GM18499 (cell line): Measurements from ENCODE around the gene FMNL2.

Experiments
- ATAC-seq: cut with Tn5 transposase; IDR thresholded peaks from one replicate; pipeline ENCODE4 v1.9.1; 2021; ENCODE audit warnings: moderate number of reproducible peaks; ENCODE audit not compliant: insufficient read depth, unreplicated experiment

The FMNL2 gene

GRCh38 chr2:152623076-152623740, 288.2 kb downstream of the FMNL2 start:
- no peak for ATAC-seq

- no peak for ATAC-seq
These were observed 288.8 kb downstream of the FMNL2 start for GRCh38 chr2:152623775-152624174.

DNA sequence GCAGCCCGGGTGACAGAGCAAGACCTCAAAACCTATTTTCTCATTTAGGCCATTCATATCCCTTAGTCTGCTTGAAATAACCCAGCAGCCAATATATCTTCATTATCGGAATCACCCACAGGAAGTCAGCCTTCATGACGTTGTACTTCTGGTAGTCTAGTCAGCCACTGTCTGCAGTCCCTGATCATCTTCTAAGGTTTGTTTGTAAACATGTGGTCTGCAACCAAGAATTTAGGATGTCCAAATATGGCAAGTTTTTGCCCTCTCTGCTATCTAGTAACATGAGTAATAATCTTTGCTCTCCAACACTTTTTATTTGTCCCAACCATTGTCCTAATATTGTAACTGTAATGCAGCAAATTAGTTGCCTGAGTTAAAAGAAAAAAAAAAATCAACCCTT, 289.8 kb downstream of the FMNL2 start:
- ATAC-seq = no peak

- ATAC-seq = no peak
These were observed 292.0 kb downstream of the FMNL2 start for GRCh38 chr2:152626911-152627339.

GRCh38 chr2:152627351-152627957, 292.5 kb downstream of the FMNL2 start:
- no peak for ATAC-seq

DNA sequence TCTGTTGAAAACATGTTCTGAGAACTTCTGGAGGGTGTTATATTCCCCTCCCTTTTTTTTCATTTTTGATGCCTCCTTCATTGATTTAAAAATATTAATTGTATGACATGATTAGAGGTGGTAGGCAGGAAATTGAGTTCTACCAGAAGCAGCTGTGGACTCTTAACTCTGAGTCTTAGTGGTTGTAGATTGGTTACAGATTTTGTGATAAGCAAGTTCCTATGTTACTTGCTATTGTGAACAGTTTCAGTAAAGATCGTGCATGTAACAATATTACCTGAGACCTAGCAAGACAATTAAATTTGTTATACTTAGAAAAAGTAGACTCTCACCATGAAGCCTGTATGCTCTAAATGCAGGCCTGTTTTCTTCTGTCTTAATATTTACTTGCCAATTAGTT, 294.2 kb downstream of the FMNL2 start:
- no peak for ATAC-seq

GRCh38 chr2:152630466-152630865, 295.5 kb downstream of the FMNL2 start:
- no peak for ATAC-seq

DNA sequence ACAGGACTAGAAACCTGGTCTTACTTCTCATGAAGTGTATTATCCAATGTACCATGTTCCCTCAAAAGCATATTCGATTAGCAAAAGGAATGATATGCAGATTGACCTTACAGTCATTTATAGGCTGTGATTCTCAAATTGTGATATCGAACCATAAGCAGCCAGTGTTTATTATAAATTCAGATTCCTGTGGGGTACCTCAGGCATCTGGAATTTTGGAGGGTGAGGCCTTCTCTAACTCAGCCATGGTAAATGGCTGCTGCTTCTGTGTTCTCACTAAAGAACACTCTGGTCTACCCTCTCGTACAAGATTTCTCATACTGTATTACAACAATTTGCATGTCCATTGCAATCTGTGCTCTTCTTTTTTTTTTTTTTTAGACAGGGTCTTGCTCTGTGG, 297.8 kb downstream of the FMNL2 start:
- ATAC-seq = no peak

GRCh38 chr2:152635635-152636298, 300.8 kb downstream of the FMNL2 start:
- ATAC-seq = no peak

DNA sequence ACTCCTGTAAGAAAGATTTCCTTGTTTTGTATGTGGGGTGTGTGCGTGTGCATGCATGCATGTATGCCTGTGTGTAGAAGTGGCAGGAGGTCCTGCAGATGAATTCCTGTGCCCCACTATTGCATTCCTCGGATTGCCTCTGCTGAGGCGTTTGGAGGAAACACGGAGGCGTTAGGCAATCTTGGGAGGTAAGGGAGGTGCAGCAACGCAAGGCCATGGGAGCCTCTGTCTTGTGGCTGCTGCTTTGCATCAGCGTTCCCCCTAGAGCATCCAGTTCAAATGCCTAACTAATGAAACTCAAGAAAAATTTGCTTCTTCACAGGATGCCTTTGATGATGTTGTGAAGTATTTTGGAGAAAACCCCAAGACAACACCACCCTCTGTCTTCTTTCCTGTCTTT, 302.3 kb downstream of the FMNL2 start:
- ATAC-seq = no peak

- no peak for ATAC-seq
These were observed 303.1 kb downstream of the FMNL2 start for GRCh38 chr2:152638056-152638455.

GRCh38 chr2:152638590-152638989, 303.6 kb downstream of the FMNL2 start:
- ATAC-seq = no peak

DNA sequence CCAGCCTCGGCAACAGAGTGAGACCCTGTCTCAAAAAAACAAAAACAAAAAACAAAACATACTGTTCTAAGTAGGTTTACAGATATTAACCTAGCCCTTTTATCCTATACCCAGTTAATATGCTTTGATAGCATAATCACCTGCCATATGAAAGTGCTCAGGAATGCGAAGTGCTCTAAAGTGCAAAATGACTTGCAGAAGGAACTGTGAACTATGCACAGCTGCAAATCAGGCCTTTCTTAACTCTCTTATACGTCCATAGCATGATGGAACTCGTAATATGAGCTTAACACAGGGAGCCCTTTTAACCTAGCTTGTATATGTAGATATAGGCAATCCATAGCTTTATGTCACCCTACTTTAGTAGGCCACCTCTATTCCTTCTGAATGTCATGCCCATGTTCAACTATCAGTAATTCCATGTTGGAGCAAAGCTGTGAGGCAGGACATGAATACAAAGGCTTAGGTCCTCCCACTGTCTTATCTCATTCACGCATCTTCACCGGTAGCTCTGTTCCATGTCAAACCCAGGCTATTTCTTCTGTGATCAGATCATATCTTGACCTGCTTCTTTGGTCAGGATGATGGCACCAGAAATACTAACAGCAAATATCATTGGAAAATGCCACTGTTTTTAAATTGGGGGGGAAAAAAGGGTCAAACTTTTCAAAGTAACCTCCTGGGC, 309.4 kb downstream of the FMNL2 start:
- no peak for ATAC-seq

GRCh38 chr2:152646264-152646663, 311.3 kb downstream of the FMNL2 start:
- ATAC-seq = no peak

DNA sequence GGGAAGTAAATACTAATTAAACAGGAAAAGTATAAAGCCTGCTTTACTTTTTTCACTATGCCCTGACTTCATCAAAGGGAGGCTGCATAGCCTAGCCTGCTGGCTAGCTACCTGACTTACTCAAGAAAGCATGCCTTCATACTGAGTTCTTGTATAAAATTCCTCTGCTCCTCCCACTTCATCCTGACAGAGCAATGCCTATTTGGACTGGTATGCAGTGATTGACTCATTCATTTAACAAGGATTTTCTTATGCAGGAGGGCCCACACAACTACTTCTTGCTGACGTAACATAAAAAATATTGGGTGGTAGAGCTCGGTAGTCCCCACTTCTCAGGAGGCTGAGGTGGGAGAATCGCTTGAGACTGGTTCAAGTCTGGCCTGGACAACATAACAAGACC, 311.8 kb downstream of the FMNL2 start:
- ATAC-seq = no peak

DNA sequence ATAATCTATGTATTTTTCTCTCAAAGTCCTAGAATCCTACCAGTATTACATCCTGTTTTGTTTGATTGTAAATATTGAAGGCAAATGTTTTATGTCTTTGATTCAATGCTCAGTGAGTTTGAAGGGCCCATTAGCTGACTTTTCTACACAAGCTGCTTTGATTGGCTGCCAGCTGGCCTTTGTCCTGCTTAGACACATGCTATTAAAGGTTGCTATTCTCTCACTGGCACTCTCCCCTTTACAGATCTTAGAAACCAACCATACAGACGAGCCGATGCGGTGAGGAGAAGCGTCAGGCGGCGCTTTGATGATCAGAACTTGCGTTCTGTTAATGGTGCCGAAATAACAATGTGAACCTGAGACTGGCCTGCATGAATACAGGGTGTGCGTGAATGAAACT, 312.6 kb downstream of the FMNL2 start:
- no peak for ATAC-seq

DNA sequence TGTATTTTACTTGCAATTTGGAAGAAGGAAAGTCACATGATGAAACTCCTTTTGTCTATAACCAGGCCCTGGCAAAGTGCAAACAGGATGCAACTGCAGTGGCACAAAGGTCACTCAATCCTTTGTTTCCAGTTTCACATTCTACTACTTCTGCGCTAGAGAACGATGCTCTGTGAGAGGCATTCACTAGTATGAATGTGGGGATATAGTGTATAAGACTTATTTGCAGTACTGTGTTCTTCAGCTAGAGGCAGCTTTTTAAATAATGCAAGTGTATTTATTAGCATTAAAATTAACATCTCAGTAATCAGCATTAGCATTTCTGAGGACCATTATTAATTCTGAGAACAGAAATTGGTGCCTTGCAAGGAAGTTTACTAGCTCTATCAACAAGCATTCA, 313.4 kb downstream of the FMNL2 start:
- ATAC-seq = no peak

- no peak for ATAC-seq
These were observed 315.0 kb downstream of the FMNL2 start for GRCh38 chr2:152649997-152650396.

- no peak for ATAC-seq
These were observed 315.9 kb downstream of the FMNL2 start for GRCh38 chr2:152650768-152651371.

- no peak for ATAC-seq
These were observed 316.9 kb downstream of the FMNL2 start for GRCh38 chr2:152651834-152652233.

- no peak for ATAC-seq
These were observed 320.9 kb downstream of the FMNL2 start for GRCh38 chr2:152655880-152656279.
